Activated naive CD4-positive, alpha-beta T cell treated with Interleukin-2 at 50 U/mL for 16 hours (primary cell): ENCODE measurements around the gene BICRA.
"Not testable (repeated sequence)": the region's sequence is repeated elsewhere in the genome, so short reads cannot be mapped to it uniquely, and the experiment has no call there.

Source experiments
- DNase-seq: peaks from one replicate; pipeline ENCODE4 v3.0.0-alpha.2; 2020

BICRA gene

GRCh38 chr19:47631681-47632446, 22.9 kb downstream of the BICRA start:
- no peak for DNase-seq

GRCh38 chr19:47633517-47633916, 24.6 kb downstream of the BICRA start:
- DNase-seq, result no peak

- no peak for DNase-seq
Measured at GRCh38 chr19:47633996-47634395, 25.1 kb downstream of the BICRA start.

GRCh38 chr19:47635152-47635754, 26.3 kb downstream of the BICRA start:
- DNase-seq, result not testable (repeated sequence)

GRCh38 chr19:47637550-47637949, 28.6 kb downstream of the BICRA start:
- no peak for DNase-seq

- DNase-seq, result no peak
Measured at GRCh38 chr19:47641891-47642485, 33.1 kb downstream of the BICRA start.

GRCh38 chr19:47643281-47643680, 34.3 kb downstream of the BICRA start:
- no peak for DNase-seq

- no peak for DNase-seq
Measured at GRCh38 chr19:47644199-47644598, 35.3 kb downstream of the BICRA start.

- no peak for DNase-seq
Measured at GRCh38 chr19:47644743-47645482, 36.0 kb downstream of the BICRA start.

GRCh38 chr19:47646924-47647323, 38.0 kb downstream of the BICRA start:
- no peak for DNase-seq

GRCh38 chr19:47649588-47649987, 40.7 kb downstream of the BICRA start:
- DNase-seq, result no peak

GRCh38 chr19:47650700-47651099, 41.8 kb downstream of the BICRA start:
- DNase-seq, result no peak

- DNase-seq, result no peak
Measured at GRCh38 chr19:47651132-47651531, 42.2 kb downstream of the BICRA start.

- no peak for DNase-seq
Measured at GRCh38 chr19:47651691-47652090, 42.8 kb downstream of the BICRA start.

GRCh38 chr19:47652285-47652684, 43.4 kb downstream of the BICRA start:
- no peak for DNase-seq

GRCh38 chr19:47653856-47654255, 44.9 kb downstream of the BICRA start:
- no peak for DNase-seq

- no peak for DNase-seq
Measured at GRCh38 chr19:47657719-47658118, 48.8 kb downstream of the BICRA start.

GRCh38 chr19:47658431-47659348, 49.8 kb downstream of the BICRA start:
- no peak for DNase-seq

- no peak for DNase-seq
Measured at GRCh38 chr19:47660435-47660832, 51.5 kb downstream of the BICRA start.

- no peak for DNase-seq
Measured at GRCh38 chr19:47661161-47661560, 52.2 kb downstream of the BICRA start.

- DNase-seq, result no peak
Measured at GRCh38 chr19:47661611-47662010, 52.7 kb downstream of the BICRA start.

- no peak for DNase-seq
Measured at GRCh38 chr19:47663435-47663910, 54.5 kb downstream of the BICRA start.
